ENCODE data around the gene PAH. TPM values are rescaled to one million over a fixed set of nuclear protein-coding genes. Genes with fewer than 3 reads are reported as not detected.

The PAH gene
- total and polyA plus RNA-seq, 5 donors from 2014 or later: not detected

DNA sequence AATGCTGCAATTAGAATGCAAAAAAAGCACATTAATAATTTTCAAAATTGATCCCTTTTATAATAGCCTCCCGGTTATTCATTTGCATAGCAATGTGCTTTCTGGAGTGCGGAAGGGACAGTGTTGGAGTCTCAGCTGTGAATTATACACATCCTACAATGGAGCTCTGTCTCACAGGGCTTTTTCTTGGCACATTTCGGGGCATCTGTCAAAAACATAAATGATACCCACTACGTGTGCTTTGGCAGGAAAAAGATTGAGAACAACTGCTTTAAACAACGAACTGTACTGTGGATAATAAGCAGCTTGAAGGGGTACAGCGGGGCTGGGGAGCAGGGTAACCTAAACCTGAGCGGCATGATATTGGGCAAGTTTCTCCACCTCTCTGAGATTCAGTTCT, 123.1 kb downstream of the PAH start:
- ATAC-seq (ENCODE audit: low read depth in 2 of 2) (no peak), DNase-seq (no peak)
- Histone ChIP-seq H3K9me3 (ENCODE audit: control insufficient read depth in 2 of 2, low read length in 2 of 2) (no peaks in the 10 kb centered on the region), H3K36me3 (ENCODE audit: control insufficient read depth, insufficient read depth, low read length) (no peaks in the 10 kb centered on the region), H3K4me1 (ENCODE audit: control insufficient read depth, insufficient read depth, low read length, poor library complexity, severe bottlenecking) (no peaks in the 10 kb centered on the region), H3K27ac (ENCODE audit: insufficient read depth, low read length, poor library complexity, severe bottlenecking) (no peak overlapping the region), H3K4me3 (ENCODE audit: low read depth, low read length) (no peak overlapping the region), H3K27me3 (ENCODE audit: control insufficient read depth, insufficient read depth, low read length) (no peaks in the 10 kb centered on the region)
- H3K36me3 Mint-ChIP-seq: no peaks in the 10 kb centered on the region
- H3K4me3 Mint-ChIP-seq: no peak overlapping the region
- no peak overlapping the region for H3K27ac Mint-ChIP-seq
- H3K9me3 Mint-ChIP-seq: peaks cover 0 to 2% (median 0%) of the 10 kb centered on the region in 7 donors
- no peaks in the 10 kb centered on the region for H3K27me3 Mint-ChIP-seq
- no peaks in the 10 kb centered on the region for H3K4me1 Mint-ChIP-seq

Other genes with a start within 250 kb of the PAH start
- gene ASCL1, start 40.4 kb upstream of the PAH start, total RNA-seq: not detected
- not detected for gene ASCL1, start 40.4 kb upstream of the PAH start, polyA plus RNA-seq

Measured in CD4-positive, CD25-positive, alpha-beta regulatory T cell (primary cell).